ENCODE measurements around the gene COL25A1.

COL25A1 gene

DNA sequence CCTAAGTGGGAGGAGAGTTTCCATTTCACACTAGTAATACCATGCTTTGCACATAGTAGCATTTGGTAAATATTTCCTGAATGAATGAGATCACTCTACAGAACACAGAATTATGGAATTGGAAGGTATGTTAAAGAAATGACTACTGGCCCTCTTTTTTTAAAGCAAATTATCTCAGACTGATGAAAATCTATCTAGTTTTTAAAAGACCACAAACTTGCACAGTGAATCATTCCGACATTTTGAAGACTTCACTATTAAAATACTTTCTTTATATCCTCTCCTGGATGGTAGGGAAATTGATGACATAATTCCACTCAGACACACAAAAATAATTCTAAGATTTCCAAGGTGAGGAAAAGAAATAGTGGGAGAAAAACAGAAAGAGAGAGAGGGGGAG is 471.2 kb downstream of the COL25A1 start:
- DNase-seq (ENCODE audit: low read depth in 3 of 3, low spot score in 1 of 3) = no peak

DNA sequence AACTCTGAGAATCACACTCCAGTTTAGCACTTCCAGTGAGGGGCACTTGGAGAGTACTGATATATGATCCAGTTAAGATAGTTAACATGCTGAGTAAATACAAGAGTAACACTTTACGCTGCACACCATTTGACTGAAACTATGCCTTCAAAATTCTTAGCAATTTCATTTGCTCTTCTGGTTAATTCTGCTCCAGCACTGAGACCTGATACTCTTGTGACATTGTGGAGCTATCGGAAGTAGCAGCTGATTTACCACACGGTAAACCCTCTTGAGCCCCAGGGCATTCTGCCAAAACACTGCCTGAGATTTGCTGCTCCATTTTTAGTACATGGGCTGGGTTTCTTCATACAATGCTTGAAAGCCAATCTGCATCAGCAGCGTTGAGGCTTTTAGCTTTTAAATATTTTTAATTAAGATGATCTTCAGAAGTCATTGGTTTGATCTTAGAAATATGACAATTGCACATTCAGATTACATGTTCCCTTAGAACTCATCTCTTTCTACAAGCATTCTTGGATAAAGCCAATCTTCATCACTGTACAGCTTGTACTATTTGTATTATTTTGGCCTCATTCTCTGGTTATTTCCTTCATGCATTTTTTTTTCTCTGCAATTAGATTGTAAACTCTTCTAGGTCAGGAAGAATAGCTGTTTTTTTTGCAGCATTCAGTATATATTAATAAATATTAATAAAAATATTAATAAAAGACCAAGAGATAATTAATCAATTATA is 471.8 kb downstream of the COL25A1 start:
- no peak for DNase-seq (ENCODE audit: low read depth in 3 of 3, low spot score in 1 of 3)

DNA sequence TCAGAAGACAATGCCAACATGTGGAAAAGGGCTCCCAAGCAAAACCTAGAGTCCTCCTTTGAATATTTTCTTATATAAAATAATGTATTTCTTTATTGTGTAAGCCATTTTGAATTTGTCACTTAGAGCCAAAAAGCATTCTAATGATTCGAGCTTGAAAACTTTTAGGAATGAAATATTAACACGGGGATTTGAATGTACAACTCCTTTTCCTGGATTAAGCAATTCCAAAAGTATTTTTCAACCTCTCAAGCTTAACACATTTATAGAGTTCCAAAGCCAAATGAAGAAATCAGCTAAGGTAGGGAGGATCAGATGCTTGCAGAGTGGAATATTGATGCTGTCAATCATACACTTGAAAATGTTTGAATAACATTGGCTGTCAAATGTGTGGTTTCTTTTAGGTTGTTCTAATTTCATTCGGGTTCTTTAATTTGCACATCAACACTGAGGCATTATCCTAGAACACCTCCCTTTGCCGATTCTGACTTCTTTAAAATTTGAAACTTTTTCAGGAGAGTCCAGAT is 472.4 kb downstream of the COL25A1 start:
- no peak for DNase-seq (ENCODE audit: low read depth in 3 of 3, low spot score in 1 of 3)

DNA sequence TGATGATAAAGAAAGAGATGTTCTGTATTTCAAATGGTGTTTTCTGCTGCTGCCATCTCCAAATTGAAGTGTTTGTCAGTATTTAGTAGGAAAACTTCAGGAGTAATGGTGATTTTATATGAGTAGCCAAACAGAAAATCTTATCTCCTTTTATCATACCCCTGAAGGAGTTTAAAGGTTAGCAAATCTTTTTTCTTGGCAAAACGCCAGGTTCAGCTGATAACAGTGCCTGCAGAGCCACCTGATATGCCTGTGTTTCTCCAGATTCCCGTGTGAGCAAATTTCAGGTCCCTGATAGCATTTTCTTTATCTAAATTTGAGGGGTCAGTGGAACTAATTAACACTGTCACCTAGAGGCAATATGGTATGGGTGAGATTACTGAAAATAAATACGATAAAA is 473.8 kb downstream of the COL25A1 start:
- no peak for DNase-seq (ENCODE audit: low read depth in 3 of 3, low spot score in 1 of 3)

DNA sequence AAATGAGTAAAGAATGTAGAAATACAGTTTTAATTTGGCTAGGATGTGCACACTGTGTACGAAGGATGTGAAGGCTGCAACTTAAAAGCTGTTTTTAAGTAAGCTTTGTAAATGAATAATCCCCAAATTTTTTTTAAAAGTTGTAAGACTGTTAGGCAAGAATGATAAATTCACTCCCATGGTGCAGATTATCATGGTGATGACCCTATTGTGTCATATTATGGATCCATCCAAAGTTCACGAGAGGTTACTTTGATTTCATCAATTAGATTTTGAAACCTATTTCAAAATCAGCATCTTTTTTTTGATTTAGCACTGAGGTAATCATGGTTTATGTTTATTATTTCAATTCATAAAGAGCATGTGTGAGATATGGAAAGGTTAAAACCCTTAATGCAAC is 476.7 kb downstream of the COL25A1 start:
- no peak for DNase-seq (ENCODE audit: low read depth in 3 of 3, low spot score in 1 of 3)

DNA sequence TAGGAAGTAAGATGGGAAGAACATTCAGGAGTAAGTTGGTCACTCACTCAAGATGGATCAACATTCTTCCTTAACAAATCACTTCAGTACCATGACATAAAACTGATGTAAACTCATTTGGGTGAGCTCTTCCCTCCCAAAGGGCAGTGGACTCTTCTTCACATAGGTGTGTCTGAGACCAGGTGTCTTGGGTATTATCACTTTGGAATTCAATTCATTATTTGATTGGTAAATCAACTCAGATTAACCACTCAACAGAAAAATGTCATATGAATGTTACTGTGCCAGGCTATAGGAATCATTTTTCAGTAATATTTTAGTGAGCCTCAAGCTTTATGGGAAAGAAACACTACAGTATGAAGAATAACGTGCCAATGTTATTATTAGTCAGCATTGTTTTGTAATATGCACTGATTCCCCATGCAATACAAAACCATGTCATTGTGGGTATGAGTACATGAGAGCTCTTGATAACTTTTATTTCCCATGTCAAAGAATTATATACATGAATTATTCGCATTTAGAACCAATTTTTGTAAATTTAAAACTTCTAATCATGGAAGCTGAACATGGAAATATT is 481.0 kb downstream of the COL25A1 start:
- no peak for DNase-seq (ENCODE audit: low read depth in 3 of 3, low spot score in 1 of 3)

DNA sequence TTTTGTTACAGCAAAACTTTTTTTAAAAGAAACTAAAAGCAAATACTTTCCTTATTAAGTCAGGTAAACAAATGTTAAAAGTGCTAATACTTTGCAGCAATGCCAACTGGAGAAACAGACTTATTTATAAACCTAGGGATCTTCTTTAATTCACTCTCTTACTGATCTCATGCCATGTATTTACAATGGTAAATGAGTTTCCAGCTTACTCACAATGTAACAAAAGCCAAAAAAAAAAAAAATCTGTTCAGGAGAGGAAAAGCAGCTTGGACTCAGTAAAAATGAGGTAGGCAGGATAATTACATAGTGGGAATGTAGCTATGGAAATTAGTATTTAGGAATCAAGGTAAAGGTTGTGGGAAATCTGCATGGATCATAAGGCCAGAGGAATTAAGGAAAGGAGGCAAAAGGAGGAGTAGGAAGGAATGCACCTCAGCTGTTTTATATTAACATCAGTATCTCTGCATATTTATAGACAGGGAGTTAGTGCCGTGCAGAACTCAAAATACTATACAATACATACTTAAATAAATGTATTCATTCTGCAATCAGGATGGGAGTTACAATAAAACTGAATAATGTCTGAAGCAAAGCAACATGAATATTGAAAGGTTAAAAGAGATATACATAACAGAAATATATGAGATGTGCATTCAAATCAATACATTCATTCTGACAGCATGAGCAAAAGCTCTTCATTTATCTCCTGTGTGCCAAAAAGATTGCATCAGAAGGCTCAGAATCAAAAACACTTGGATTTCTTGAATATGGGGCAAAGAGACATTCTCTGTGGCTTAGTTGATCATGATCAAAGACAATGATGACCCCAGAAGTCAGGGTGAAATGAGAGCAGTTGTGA is 481.7 kb downstream of the COL25A1 start:
- DNase-seq (ENCODE audit: low read depth in 3 of 3, low spot score in 1 of 3) = no peak

DNA sequence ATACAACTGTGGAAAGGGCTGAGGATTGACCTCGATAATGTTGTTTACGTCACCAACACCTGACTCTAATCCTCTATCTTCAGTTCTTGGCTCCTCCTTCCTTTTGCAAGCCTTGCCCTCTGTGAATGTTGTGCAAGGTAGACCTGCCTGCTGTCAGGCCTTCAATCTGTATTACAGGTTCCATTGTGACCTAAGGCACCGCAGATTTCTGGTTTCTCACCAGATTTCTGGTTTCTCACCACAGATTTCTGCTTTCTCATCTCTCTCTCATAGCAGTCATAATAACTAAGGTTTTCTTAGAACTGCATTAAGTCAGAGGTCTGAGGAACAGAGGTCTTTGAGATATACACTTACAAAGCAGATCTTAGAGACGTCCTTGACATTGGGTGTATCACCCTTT is 488.1 kb downstream of the COL25A1 start:
- no peak for DNase-seq (ENCODE audit: low read depth in 3 of 3, low spot score in 1 of 3)

DNA sequence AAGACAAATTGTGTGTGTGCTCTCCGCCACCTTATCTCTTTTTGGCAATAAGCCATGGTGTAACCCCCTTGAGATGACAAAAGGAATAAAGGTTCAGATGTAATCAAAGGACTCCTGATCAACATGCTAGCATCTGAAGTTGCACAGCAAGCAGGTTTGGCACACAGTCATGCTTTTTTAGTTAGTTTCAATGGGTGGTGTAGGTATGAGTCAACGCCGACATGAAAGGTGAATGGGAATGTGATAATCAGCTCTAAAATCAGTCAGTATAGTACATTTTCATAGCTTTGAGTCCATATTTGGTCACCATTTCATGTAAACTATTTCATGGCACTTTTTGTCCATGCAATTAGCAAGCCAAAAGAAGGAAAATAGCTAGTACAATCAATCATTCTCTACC is 489.2 kb downstream of the COL25A1 start:
- DNase-seq (ENCODE audit: low read depth in 3 of 3, low spot score in 1 of 3) = no peak

DNA sequence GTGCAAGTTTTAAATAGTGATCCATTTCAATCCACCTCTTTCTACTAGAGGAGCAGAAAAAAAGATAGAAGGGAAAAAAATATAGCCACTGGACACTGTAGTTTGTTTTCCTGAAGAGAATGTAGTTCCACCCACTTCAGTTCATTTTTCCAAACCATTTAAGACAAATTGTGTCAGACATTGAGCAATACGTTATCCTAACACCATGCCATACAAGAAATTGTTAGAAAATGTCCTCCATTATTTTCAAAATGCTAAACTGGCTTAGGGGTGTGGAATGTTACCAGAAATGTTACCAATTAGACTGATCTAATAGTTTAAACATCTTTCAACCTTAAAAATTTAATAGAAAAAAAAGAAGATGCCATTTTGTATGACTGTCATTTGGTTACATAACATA is 491.0 kb downstream of the COL25A1 start:
- no peak for DNase-seq (ENCODE audit: low read depth in 3 of 3, low spot score in 1 of 3)

DNA sequence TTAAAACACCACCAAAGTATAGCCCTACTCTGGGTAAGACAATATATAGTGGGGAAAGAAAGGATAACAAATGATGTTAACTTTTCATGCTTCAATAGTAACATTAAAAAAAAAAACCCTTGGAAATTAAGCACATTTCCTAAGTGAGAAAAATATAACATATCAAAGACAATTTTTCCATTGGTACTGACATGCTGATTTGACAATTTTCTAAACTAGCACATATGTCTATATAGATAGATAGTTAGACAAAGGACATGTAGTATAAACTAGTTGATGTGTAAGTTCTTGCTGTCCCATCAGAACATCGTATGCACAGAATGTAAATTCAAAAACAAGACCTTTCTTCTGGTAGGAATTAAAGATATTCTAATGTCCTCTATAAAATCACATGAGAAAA is 492.4 kb downstream of the COL25A1 start:
- no peak for DNase-seq (ENCODE audit: low read depth in 3 of 3, low spot score in 1 of 3)

DNA sequence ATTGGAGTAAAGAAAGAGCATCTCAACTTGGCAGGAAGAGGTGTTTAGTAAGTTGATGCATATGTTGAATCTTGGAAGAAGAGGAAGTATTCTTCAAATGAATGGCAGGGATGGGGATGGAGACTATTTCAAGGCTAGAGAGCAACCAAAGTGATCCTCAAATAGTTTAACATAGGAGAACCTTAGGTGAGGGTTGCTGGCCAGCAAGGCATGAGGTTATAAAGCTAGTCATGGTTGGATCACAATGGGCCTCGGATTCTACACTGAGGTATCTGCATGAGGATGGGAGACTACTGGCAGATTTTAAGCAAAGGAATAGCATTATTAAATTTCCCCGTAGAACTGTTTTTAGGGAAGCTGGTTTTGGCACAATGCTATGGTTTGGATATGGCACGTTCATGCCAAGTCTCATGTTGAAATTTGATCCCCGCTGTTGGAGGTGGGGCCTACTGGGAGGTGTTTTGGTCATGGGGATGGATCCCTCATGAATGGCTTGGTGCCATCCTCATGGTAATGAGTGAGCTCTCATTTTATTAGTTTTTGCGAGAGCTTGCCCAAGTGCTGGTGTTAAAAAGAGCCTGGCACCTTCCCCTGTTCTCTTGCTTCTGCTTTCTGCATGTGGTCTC is 497.7 kb downstream of the COL25A1 start:
- DNase-seq (ENCODE audit: low read depth in 3 of 3, low spot score in 1 of 3) = no peak

DNA sequence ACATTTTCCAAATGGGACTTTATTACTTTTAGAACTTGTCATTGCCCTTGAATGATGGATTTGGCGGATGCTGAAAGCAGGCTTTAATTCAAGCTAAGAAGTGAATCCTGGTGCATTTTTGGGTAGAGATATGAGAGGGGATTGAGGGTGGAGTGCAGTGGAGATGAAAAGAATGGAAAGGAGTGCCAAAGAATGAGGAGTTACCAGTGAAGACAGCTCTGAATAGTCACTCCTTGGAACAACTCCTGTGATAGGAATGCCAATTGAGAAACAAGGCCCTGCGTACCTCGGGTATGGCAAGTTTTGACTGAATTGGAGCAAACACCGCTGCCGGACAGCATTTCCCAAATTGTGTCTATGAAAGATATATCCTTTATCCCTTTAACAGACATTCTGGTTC is 503.2 kb downstream of the COL25A1 start:
- no peak for DNase-seq (ENCODE audit: low read depth in 3 of 3, low spot score in 1 of 3)

DNA sequence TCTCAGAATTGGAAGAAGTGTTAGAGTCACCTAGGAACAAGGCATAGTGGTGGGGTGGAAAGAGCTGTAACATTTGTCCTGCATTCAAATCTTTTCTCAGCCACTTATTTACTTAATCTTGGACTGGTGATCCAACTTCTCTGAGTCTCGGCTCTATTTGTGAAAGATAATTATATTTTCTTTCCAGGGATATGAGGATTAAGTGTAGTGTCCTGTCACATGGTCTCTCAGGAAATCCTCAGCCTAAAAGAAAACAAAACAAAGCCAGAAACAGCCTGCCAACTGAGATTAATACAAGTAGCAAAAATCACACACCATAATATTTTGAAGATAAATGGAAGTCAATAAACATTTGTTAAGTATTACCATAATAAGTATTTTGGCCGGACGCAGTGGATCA is 506.3 kb downstream of the COL25A1 start:
- no peak for DNase-seq (ENCODE audit: low read depth in 3 of 3, low spot score in 1 of 3)

DNA sequence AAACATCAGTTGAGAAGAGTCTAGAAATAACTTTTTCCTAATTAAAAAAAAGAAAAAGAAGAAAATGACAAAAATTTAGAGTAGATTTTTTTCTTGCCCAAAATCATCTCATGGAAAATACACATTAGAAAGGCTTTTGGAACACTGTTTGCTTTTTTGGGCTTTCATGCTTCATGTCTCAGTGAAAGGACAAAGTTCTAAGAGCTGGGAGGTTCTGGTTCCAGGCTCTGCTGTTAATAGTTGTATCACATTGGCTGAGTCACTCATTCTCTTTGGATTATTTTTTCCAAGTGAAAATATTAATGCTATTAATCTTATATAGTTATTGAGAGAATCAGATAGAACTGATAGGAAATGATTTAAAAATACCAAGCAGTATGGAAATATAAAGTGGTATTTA is 506.7 kb downstream of the COL25A1 start:
- DNase-seq (ENCODE audit: low read depth in 3 of 3, low spot score in 1 of 3) = no peak

DNA sequence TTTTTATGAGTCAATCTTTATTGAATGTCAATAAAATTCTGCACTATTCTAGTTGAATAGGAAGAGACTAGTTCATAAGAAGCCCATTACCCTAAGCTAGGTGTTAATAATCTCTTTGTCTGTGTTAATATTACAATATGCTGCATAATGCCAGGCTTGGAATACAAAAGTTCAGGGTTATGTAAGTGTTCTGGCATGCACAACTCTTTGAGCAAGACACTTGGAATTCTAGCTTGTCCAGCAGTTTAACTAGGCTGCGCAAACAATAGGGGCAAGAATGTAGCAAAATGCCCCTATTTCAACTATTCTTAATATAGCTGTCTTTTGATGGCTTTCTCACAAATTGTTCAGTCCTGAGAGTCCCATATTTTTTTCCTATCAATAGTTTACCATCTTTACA is 508.3 kb downstream of the COL25A1 start:
- DNase-seq (ENCODE audit: low read depth in 3 of 3, low spot score in 1 of 3) = no peak

DNA sequence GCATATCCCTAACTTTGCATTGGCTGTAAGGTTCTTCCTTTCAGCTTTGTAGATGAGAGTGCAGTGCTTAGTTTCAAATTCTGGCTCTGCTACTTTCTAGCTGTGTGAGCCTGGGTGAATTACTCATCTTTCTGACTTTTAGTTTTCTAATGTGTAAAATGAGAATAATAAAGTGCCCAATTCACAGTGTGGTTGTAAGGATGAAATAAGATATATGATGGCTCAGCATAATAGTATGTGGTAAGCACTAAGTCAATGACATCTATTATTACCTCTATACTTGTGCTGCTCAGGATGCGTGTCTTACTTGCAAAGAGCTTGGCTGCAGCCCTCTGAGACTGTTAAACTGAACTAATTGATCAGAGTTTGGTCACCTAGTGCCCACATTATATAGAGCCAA is 509.0 kb downstream of the COL25A1 start:
- no peak for DNase-seq (ENCODE audit: low read depth in 3 of 3, low spot score in 1 of 3)

DNA sequence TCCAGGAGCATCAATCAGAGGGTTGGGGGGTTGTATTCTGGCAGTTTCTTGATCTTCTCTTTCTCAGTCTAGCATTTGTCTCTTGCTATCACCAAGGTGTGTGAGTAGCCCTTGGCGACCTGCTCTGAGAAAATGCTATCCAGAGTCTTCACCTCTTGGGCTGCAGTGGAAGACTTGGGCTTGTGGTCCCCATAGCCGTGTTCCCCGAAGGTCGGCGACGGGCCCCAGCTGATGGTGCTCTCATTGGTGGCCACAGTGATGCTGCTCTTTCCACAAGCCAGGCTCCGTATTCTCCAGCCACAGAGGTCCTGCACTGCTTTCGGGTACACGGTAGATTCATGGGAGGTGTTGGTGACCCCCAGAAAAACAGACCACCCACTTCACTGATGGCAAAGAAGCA is 513.7 kb downstream of the COL25A1 start:
- DNase-seq (ENCODE audit: low read depth in 3 of 3, low spot score in 1 of 3) = no peak

DNA sequence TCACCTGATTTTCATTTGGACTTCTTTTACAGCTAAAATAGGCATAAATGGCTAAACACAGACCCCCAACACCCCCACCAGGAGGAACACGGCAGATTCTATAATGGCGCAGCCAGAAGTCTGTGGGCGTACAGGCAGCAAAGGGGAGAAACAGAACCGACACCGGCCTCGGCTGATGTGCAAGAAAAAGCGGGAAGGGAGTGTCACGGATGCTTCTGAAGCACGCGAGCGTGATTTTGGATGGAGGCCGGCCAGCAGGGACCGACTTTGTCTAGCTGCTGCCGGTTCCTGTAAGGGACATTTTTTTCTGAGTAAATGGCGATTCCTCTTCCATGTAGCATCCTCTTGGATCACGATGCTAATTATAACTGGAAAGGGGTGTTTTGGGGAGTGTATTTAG is 514.7 kb downstream of the COL25A1 start:
- no peak for DNase-seq (ENCODE audit: low read depth in 3 of 3, low spot score in 1 of 3)

DNA sequence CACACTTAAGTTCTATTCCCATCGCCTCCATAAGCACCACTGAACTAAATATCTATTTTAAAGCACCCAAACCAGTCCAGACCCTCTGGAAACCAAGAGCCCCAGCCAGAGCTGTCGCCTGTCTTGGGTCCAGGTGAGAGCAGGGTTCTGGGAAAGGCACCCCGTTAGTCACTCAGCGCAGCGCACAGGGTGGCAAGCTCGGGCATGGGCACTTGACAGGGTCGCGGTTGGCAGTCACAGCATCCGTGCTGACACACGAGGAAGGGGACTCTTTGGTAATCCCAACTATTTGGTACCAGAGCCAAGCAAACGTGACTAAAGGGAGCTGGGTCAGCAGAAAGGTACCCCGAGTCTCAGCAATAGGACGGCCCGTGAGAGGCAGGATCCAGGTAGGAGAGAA is 515.4 kb downstream of the COL25A1 start:
- no peak for DNase-seq (ENCODE audit: low read depth in 3 of 3, low spot score in 1 of 3)

DNA sequence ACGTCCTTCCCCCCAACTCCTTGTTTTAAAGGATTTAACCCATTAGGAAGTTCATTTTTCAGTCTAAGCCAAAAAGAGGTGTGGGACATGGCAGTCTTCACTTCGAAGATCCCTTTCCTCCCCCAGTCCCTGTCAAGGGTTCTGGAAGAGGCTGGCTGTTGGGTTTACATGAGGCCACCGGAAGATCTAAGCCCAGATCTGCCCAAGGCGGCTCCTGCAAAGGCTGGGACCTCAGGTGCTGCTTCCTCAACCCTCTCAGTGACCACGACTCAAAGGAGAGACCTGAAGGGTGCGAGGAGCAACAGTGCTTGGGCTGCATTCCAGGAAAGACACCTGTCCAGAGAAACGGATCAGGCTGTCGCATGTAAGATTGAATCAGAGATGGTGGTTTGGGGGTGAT is 516.1 kb downstream of the COL25A1 start:
- no peak for DNase-seq (ENCODE audit: low read depth in 3 of 3, low spot score in 1 of 3)

Data from stimulated activated CD4-positive, alpha-beta T cell treated with anti-CD3 and anti-CD28 coated beads, TNF-alpha, amount 100 ng/mL, for 1 hour (primary cell).